Measurements from ENCODE around the gene SNED1.

The SNED1 gene

GRCh38 chr2:241030883-241031282, 32.5 kb downstream of the SNED1 start:
- no peak for DNase-seq

DNA sequence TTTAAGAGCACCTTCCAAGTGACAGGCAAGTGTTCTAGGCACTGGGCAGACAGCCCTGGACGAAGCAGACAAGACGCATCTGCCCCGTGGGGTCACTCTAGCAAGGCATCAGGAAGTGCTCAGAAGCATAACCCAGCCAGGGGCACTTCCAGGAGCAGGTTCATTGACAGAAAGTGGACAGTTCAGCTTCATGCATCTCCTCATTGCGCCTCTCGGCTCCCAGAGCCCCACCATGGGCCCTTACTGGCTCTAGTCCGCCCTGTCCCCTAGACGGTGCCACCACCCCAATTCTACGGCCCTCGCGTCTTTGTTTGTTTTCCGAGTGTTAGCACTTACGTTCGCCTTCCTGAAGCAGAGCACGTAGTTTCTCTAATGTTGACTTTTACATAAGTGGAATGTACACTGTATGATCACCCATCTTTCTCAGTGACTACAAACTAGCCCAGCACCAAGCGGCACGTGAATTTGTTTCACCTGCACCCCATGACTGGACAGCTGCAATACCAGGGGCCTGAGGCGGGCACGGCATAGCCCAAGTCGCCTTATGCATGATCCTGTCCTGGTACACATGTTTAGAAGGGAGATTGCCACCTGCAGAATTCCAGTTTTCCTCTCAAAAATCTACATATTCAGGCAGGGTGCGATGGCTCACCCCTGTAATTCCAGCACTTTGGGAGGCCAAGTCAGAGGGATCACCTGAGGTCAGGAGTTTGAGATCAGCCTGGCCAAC, 33.2 kb downstream of the SNED1 start:
- no peak for DNase-seq

- no peak for DNase-seq
These were observed 35.0 kb downstream of the SNED1 start for GRCh38 chr2:241033336-241033987.

GRCh38 chr2:241033994-241034393, 35.6 kb downstream of the SNED1 start:
- DNase-seq = no peak

DNA sequence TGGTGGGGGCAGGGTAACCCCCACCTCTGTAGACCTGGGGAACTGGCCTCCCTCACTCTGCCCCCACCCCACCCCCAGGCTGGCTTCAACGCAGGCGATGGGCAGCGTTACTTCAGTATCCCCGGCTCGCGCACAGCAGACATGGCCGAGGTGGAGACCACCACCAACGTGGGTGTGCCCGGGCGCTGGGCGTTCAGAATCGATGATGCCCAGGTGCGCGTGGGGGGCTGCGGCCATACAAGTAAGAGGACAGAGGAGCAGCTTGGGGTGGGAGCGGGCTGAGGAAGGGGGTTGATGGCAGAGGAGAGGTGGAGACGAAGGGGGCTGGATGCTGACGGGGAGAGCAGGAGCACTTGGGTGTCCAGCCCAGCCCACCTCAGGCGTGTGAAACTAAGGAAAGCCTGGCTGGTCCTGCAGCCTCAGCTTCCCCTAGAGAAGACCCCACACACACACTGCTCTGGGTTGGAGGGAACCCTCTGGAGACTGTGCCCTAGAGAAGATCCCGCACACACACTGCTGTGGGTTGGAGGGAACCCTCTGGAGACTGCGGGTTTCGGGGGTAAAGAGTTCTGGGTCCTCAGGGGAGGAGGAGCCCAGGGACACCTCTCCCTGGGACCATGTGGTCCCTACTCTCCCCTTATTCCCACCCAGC, 36.2 kb downstream of the SNED1 start:
- DNase-seq = no peak

DNA sequence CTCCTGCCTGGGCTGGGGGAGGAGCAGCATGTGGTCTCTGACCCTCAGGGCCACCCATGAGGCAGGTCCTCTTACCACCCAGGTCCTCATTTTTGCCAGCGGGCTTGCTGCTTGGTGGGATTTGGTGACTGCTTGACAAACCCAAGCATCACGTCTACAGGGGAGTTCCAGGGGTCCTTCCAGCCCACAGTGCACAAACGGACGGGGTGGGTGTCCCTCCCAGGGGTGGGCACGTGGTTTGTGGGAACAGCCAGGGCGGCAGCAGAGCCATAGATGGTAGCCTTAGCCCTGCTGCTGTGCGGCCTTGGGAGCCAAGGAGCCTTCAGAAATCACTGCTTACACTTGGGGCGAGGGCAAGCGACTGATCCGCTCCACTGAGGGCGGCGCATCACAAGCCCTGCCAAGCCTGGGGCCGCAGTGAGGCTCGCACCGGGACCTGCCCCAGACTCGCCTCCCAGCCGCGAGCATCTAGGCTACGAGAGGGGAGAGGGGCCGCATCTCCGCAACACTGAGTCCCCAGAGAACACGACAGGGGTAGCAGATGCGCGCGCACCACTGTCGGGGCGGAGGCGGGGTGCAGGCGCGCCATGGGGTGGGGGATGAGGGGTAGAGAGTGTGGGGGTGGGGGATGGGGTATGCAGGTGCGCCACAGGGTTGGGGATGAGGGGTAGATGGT, 36.9 kb downstream of the SNED1 start:
- peak in 1 of 2 experiments; percentile 38 for DNase-seq

- peak; percentile 24 to 32 for DNase-seq
These were observed 37.5 kb downstream of the SNED1 start for GRCh38 chr2:241035818-241036396.

GRCh38 chr2:241036397-241036963, 38.1 kb downstream of the SNED1 start:
- DNase-seq = peak; percentile 40 to 43

DNA sequence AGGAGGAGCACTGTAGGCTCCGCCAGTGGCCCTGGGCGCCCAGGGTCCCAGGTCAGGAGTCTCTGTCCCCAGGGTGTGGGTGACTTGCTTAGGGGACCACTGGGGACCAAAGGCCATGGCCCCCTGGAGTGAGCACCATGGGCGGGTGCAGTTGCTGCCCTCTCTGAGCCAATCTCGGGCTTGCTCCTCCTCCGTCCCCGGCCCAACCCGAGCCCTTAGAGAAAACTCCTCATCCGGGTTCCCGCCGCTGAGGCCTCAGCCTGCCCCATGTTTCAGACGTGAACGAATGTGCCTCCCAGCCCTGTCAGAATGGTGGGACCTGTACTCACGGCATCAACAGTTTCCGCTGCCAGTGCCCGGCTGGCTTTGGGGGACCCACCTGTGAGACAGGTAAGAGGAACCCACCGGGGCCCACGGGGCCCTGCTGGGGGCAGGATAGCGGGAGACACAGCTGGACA, 38.6 kb downstream of the SNED1 start:
- no peak for DNase-seq

DNA sequence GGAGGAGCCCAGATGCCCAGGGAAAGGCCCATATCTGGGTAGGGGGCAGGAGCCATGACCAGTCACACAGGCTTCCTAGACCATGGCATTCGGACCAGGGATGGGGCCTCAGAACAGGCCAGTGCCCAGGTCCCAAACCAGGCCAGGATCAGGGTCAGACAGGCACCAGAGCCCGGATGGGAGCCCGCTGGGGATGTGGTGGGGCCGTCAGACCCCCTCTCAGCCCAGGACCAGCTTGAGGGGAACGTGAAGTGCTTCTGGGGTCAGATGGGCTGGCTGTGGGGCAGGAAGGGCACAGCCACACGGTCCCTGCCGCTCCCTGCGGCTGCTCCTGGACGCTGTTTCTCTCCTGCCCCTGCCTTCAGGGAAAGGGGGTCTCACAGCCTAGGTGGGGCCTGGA, 39.1 kb downstream of the SNED1 start:
- DNase-seq = no peak

DNA sequence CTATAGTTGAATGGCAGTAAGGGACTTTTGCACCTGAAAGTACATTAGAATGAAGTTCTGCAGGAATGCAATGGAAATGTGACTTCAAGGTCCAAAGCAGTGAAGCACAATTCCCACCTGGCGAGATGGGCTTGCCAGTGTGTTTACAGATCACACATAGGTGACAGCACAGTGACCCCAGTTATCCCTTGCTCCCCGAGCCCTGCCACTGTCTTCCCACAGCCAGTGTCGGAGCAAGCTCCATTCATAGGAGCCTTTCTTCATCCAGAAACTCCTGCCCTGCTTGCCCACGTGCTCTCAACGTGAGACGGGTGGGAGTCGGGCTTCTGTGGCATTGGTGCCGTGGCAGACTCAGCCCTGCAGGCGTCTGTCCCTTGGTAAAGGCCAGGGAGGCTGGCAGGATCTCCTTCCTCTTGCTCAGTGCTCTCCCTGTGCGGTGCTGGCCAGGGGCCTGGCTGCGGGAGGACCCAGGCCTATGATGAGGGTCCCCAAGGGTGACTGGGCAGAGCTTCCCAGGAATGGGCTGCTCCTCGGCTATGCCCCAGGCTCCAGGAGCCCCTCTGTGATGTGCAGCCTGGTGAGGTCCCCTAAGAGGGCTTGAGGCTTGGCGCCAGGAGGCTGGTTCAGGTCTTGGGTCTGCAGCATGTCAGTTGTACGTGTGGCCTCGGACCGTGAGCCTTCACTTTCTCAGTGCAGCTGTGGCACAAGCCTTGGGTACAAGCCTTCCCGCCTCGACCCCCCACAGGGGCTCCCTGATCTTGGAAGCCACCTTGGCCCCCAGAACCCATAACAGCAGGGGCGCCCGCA, 40.2 kb downstream of the SNED1 start:
- DNase-seq = no peak

- DNase-seq = no peak
These were observed 41.0 kb downstream of the SNED1 start for GRCh38 chr2:241039416-241039815.

- DNase-seq = no peak
These were observed 41.8 kb downstream of the SNED1 start for GRCh38 chr2:241040081-241040803.

GRCh38 chr2:241041589-241042158, 43.3 kb downstream of the SNED1 start:
- DNase-seq = no peak

DNA sequence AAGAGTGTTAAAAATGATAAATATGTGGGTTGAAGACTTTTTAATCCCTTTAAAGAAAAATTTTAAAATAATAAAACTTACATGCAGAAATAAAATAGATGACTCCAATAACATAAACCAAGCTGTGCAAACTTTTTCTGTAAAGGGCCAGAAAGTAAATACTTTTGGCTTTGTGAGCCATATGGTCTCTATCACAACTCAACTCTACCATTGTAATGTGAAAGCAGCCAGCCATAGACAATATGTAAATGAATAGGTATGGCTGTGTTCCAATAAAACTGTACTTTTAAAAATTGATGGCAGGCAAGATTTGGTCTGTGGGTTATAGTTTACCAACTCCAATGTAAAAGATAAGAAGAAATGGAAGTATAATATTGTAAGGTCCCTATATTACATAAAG, 45.2 kb downstream of the SNED1 start:
- no peak for DNase-seq

GRCh38 chr2:241047253-241048010, 49.0 kb downstream of the SNED1 start:
- no peak for DNase-seq

- no peak for DNase-seq
These were observed 49.9 kb downstream of the SNED1 start for GRCh38 chr2:241048149-241048948.

- DNase-seq = no peak
These were observed 50.5 kb downstream of the SNED1 start for GRCh38 chr2:241048949-241049343.

Data from activated CD4-positive, alpha-beta T cell treated with anti-CD3 and anti-CD28 coated beads, Interleukin-2, amount 50 U/mL, for 4 hours (primary cell).